ENCODE results near the gene MICAL3.
"Not testable (repeated sequence)": the region's sequence is repeated elsewhere in the genome, so short reads cannot be mapped to it uniquely, and the experiment has no call there.

Gene MICAL3

GRCh38 chr22:17939011-17939410 lies 85.3 kb downstream of the MICAL3 start:
- no peak for ATAC-seq
- TF ChIP-seq OSR1 (CRISPR knock-in tag; IDR thresholded peaks at IDR 0.05), result no peak

GRCh38 chr22:17938484-17938924 lies 85.9 kb downstream of the MICAL3 start:
- ATAC-seq, result no peak; the same call in 1 of the 3 replicates
- TF ChIP-seq PPARA (CRISPR knock-in tag; IDR thresholded peaks at IDR 0.05; ENCODE audit: borderline replicate concordance) (no peak), CSRNP3 (CRISPR knock-in tag; IDR thresholded peaks at IDR 0.05) (no peak), ISL1 (CRISPR knock-in tag; IDR thresholded peaks at IDR 0.05) (no peak), ZFP3 (CRISPR knock-in tag; IDR thresholded peaks at IDR 0.05) (no peak), GLIS3 (CRISPR knock-in tag; IDR thresholded peaks at IDR 0.05) (no peak), ZNF565 (CRISPR knock-in tag; conservative IDR thresholded peaks at IDR 0.05; ENCODE audit: low read depth) (no peak), ESRRG (CRISPR knock-in tag; IDR thresholded peaks at IDR 0.05) (no peak), TOX (CRISPR knock-in tag; IDR thresholded peaks at IDR 0.05; ENCODE audit: borderline replicate concordance) (no peak), CSDC2 (CRISPR knock-in tag; IDR thresholded peaks at IDR 0.05) (no peak), CREB5 (CRISPR knock-in tag; IDR thresholded peaks at IDR 0.05; ENCODE audit: low read depth) (no peak)

GRCh38 chr22:17932457-17932856 lies 91.9 kb downstream of the MICAL3 start:
- ATAC-seq, result not testable (repeated sequence)

- TF ChIP-seq BACH2 (CRISPR knock-in tag; IDR thresholded peaks at IDR 0.05; ENCODE audit: borderline replicate concordance) (no peak), OSR1 (CRISPR knock-in tag; IDR thresholded peaks at IDR 0.05) (no peak), ZNF565 (CRISPR knock-in tag; conservative IDR thresholded peaks at IDR 0.05; ENCODE audit: low read depth) (no peak), ZFP3 (CRISPR knock-in tag; IDR thresholded peaks at IDR 0.05) (no peak), ARNTL (CRISPR knock-in tag; IDR thresholded peaks at IDR 0.05; ENCODE audit: borderline replicate concordance, low read depth) (no peak), GLIS3 (CRISPR knock-in tag; IDR thresholded peaks at IDR 0.05) (no peak), ZNF8 (CRISPR knock-in tag; IDR thresholded peaks at IDR 0.05) (no peak), POU6F1 (CRISPR knock-in tag; IDR thresholded peaks at IDR 0.05; ENCODE audit: borderline replicate concordance, low read depth) (no peak), ESRRG (CRISPR knock-in tag; IDR thresholded peaks at IDR 0.05) (no peak), RARB (CRISPR knock-in tag; IDR thresholded peaks at IDR 0.05) (no peak), ZNF70 (CRISPR knock-in tag; IDR thresholded peaks at IDR 0.05) (no peak), PATZ1 (CRISPR knock-in tag; IDR thresholded peaks at IDR 0.05; ENCODE audit: borderline replicate concordance) (no peak), CREB5 (CRISPR knock-in tag; IDR thresholded peaks at IDR 0.05; ENCODE audit: low read depth) (no peak), TCF4 (CRISPR knock-in tag; IDR thresholded peaks at IDR 0.05; ENCODE audit: borderline replicate concordance) (no peak), CSDC2 (CRISPR knock-in tag; IDR thresholded peaks at IDR 0.05) (no peak), ZC3H10 (CRISPR knock-in tag; IDR thresholded peaks at IDR 0.05) (no peak), TSHZ2 (CRISPR knock-in tag; IDR thresholded peaks at IDR 0.05) (no peak), ISL1 (CRISPR knock-in tag; IDR thresholded peaks at IDR 0.05) (no peak), PPARA (CRISPR knock-in tag; IDR thresholded peaks at IDR 0.05; ENCODE audit: borderline replicate concordance) (no peak)
- peak; percentile 95 for ATAC-seq
Measured at GRCh38 chr22:17931400-17931825, 92.9 kb downstream of the MICAL3 start.
